GM12891 (cell line): ENCODE results near the gene GRK3.

Experiments
- PAX5 ChIP-seq: IDR thresholded peaks from 2 replicates; pipeline ENCODE4 v1.6.1; 2011; ENCODE audit warnings: low read length, moderate library complexity, mild to moderate bottlenecking; ENCODE audit not compliant: insufficient read depth, severe bottlenecking
- POLR2A ChIP-seq: IDR thresholded peaks from 2 replicates; pipeline ENCODE4 v1.6.1; 2011; ENCODE audit warnings: low read depth, low read length, control low read depth
- POLR2AphosphoS5 ChIP-seq: IDR thresholded peaks from 2 replicates; pipeline ENCODE4 v1.6.1; 2011; ENCODE audit warnings: low read depth, low read length, control low read depth
- POU2F2 ChIP-seq: IDR thresholded peaks from 2 replicates; pipeline ENCODE4 v1.6.1; 2011; ENCODE audit warnings: low read depth, mild to moderate bottlenecking, control low read depth, low read length, moderate library complexity
- SPI1 ChIP-seq: IDR thresholded peaks from 2 replicates; pipeline ENCODE4 v1.6.1; 2011; ENCODE audit warnings: low read depth, low read length, control low read depth
- TAF1 ChIP-seq: IDR thresholded peaks from 2 replicates; pipeline ENCODE4 v1.6.1; 2011; ENCODE audit warnings: low read depth, low read length, control low read depth

- TF ChIP-seq POLR2AphosphoS5 = no peak
- TF ChIP-seq POLR2A = no peak
- no peak for TF ChIP-seq SPI1
- TF ChIP-seq POU2F2 = no peak
- no peak for TF ChIP-seq TAF1
- no peak for TF ChIP-seq PAX5
Measured at GRCh38 chr22:25666308-25666707, 101.8 kb downstream of the GRK3 start.
